A172 (cell line): ENCODE measurements around the gene ARL17B. TPM values are rescaled to one million over a fixed set of nuclear protein-coding genes. Genes with fewer than 3 reads are reported as not detected.
"Not testable (repeated sequence)": the region's sequence is repeated elsewhere in the genome, so short reads cannot be mapped to it uniquely, and the experiment has no call there.

Experiments used
- DNase-seq: peaks from one replicate; pipeline ENCODE4 v3.0.0-alpha.2; 2015; ENCODE audit warnings: low spot score
- total RNA-seq: library from RNA; depleted of rRNA; stranded (reverse); fragments of >200 nt; shearing (Covaris generic); gene quantifications from 2 replicates; pipeline ENCODE4 v1.2.3, GENCODE V29; 2014; rRNA removed

ARL17B gene
- total RNA-seq, 1 experiment from 2014 or later = 26.7 TPM

DNA sequence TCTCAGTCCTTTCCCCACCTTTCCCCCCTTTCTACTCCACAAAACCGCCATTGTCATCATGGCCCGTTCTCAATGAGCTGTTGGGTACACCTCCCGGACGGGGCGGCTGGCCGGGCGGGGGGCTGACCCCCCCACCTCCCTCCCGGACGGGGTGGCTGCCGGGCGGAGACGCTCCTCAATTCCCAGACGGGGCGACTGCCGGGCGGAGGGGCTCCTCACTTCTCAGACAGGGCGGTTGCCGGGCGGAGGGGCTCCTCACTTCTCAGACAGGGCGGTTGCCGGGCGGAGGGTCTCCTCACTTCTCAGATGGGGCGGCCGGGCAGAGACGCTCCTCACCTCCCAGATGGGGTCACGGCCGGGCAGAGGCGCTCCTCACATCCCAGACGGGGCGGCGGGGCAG lies 108.8 kb downstream of the ARL17B start:
- not testable (repeated sequence) for DNase-seq

DNA sequence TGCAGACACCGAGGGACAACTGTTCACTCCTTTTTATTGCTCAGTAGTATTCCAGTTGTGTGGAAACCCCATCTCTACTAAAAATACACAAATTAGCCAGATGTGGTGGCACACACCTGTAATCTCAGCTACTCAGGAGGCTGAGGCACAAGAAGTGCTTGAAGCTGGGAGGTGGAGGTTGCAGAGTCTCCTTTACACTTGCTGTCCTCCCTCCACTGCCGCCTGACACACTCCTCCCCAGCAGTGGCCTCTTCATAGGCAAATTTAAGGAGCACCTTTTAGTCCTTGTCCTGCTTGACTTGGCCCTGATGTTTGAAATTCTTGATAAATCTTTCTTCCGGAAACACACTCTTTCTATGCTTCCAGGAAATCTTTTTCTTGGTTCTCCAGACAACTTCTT lies 112.4 kb downstream of the ARL17B start:
- DNase-seq = not testable (repeated sequence)

DNA sequence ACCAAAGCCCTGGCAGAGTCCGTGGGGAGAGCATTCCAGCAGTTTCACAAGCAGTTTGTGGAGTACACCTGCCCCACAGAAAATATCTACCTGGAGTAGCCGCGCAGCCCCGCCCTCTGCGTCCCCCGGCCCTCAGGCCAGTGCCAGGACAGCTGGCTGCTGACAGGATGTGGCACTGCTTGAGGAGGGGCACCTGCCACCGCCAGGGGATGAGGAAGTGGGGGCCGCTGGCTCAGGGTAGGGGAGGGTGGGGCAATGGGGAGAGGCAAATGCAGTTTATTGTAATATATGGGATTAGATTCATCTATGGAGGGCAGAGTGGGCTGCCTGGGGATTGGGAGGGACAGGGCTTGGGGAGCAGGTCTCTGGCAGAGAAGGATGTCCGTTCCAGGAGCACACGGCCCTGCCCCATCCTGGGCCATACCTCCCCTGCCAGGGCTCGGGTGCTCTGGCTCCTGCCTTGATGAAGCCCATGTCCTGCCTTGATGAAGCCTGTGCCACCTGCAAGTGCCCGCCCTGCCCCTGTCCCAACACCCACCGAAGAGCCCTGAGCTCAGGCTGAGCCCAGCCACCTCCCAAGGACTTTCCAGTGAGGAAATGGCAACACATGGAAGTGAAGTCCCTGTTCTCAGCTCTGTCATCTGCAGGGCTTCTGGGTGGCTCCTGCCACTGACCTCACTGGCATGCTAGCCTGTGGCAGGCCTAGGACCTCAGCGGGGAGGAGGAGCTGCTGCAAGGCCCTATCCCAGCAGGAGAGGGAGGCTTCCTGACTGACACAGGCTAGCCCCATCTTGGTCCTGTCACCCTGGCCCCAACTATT lies 116.4 kb downstream of the ARL17B start:
- peak; percentile 10 for DNase-seq

DNA sequence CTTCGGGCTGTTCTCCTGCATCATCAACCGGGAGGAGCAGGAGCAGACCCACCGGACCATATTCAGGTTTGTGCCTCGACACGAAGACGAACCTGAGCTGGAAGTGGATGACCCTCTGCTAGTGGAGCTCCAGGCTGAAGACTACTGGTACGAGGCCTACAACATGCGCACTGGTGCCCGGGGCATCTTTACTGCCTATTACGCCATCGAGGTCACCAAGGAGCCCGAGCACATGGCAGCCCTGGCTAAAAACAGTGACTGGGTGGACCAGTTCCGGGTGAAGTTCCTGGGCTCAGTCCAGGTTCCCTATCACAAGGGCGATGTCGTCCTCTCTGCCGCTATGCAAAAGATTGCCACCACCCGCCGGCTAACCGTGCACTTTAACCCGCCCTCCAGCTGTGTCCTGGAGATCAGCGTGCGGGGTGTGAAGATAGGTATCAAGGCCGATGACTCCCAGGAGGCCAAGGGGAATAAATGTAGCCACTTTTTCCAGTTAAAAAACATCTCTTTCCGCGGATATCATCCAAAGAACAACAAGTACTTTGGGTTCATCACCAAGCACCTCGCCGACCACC lies 117.1 kb downstream of the ARL17B start:
- not testable (repeated sequence) for DNase-seq

DNA sequence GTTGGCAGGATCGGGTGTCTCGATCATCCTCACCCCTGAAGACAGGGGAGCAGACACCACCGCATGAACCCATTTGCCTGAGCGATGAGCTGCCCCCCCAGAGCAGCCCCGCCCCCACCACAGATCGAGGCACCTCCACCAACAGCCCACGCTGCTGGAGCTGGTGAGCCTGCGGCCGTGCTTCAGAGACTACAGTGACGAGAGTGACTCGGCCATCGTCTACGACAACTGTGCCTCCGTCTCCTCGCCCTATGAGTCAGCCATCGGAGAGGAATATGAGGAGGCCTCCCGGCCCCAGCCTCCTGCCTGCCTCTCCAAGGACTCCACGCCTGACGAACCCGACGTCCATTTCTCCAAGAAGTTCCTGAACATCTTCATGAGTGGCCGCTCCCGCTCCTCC lies 117.6 kb downstream of the ARL17B start:
- not testable (repeated sequence) for DNase-seq

DNA sequence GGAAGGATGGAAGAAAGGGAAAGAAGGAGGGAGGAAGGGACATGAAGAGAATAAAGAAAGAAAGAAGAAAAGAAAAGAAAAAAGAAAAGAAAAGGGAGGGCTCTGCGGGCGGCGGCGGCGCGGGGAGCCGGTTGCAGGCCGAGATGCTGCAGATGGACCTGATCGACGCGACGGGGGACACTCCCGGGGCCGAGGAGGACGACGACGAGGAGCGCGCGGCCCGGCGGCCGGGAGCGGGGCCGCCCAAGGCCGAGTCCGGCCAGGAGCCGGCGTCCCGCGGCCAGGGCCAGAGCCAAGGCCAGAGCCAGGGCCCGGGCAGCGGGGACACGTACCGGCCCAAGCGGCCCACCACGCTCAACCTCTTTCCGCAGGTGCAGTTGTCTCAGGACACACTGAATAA lies 118.1 kb downstream of the ARL17B start:
- not testable (repeated sequence) for DNase-seq

DNA sequence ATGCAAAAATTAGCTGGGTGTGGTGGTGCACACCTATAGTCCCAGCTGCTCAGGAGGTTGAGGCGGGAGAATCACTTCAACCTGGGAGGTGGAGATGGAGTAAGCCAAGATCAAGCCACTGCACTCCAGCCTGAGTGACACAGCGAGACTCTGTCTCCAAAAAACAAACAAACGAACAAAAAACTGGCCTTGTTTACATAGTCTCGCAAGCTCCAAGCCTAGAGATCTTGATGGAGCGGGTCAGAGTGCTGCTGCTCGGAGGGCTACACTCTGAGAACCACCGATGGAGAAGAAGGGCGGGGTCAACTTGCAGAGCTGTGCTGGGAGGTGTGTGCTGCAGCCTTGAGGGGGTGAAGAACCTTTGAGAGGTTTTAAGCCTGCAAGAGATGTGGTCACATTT lies 130.2 kb downstream of the ARL17B start:
- not testable (repeated sequence) for DNase-seq

DNA sequence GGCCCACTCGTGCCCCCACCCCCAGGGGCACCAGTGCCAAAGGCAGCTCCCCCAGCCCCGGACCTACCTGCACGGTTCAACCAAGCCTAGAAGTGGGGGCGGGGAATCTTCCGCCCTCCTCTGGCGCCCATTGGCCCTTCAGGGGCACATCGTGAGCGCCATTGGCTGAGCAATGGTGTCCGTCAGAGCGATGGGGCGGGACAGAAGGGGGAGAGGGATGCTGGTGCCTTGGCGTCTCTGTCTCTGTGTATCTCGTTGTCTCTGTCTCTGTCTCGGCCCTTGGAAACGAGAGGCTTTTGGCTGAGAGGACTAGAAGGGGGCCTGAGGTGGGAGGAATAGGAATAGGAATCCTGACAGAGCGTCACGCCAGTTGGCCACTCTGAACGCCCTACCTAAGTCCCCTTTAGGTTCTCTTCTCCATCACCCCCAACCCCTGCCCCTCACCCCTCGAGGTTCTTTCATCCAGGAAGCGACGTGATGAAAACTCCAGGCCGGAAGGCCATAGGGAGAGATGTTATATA lies 136.2 kb downstream of the ARL17B start:
- DNase-seq = peak; percentile 83

DNA sequence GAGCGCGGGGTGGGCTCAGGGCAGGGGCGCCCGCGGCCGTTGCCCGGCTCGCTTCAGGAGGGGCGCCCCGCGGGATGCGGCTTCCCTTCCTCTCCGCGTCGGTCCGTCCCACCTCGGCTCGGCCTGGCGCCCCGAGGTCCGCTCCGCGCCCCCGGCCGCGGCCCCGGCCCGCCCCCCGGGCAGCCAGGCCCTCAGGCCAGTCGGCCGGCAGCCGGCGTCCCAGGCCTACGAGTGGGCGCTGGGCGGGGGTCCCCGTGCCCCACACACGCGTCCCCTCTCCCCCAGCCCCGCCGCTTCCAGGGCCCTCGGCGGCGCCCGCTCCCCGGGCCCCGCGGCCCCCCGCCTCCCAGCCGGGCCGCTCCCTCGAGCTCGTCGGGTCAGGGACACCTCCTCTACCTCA lies 136.7 kb downstream of the ARL17B start:
- DNase-seq = not testable (repeated sequence)

Other genes with a start within 250 kb of the ARL17B start
- gene KANSL1, start 168.3 kb downstream of the ARL17B start, total RNA-seq = 21.6 and 24.9 TPM in 2 replicates
- gene LRRC37A, start 66.6 kb downstream of the ARL17B start, total RNA-seq = 0.10 TPM in 1 of 2 replicates, not detected in the other
- 1.9 and 3.4 TPM in 2 replicates for gene LRRC37A2, start 150.7 kb upstream of the ARL17B start, total RNA-seq
- gene ARL17A, start 217.9 kb upstream of the ARL17B start, total RNA-seq = 4.7 and 5.8 TPM in 2 replicates
- gene NSF, start 228.9 kb upstream of the ARL17B start, total RNA-seq = 47.6 and 55.9 TPM in 2 replicates